IPS DF 4.7 (cell line): ENCODE measurements around the gene CHORDC1.
"Not testable (repeated sequence)": the region's sequence is repeated elsewhere in the genome, so short reads cannot be mapped to it uniquely, and the experiment has no call there.

Experiments
- DNase-seq: peaks from one replicate; pipeline ENCODE4 v3.0.0-alpha.2; 2013; ENCODE audit warnings: low spot score; ENCODE audit errors: extremely low read depth

CHORDC1 gene

GRCh38 chr11:90216611-90217010, 6.2 kb downstream of the CHORDC1 start:
- DNase-seq = no peak

- no peak for DNase-seq
Observed at GRCh38 chr11:90213322-90213721, 9.5 kb downstream of the CHORDC1 start.

GRCh38 chr11:90208857-90209256, 14.0 kb downstream of the CHORDC1 start:
- DNase-seq = no peak

- not testable (repeated sequence) for DNase-seq
Observed at GRCh38 chr11:90207992-90208391, 14.9 kb downstream of the CHORDC1 start.

- DNase-seq = peak; percentile 25
Observed at GRCh38 chr11:90204832-90205646, 17.8 kb downstream of the CHORDC1 start.

GRCh38 chr11:90204407-90204806, 18.4 kb downstream of the CHORDC1 start:
- no peak for DNase-seq

- no peak for DNase-seq
Observed at GRCh38 chr11:90202342-90202741, 20.5 kb downstream of the CHORDC1 start.

GRCh38 chr11:90197377-90197776, 25.5 kb downstream of the CHORDC1 start:
- DNase-seq = no peak

- DNase-seq = no peak
Observed at GRCh38 chr11:90192869-90193582, 29.8 kb downstream of the CHORDC1 start.

- DNase-seq = no peak
Observed at GRCh38 chr11:90189011-90189410, 33.8 kb downstream of the CHORDC1 start.

- no peak for DNase-seq
Observed at GRCh38 chr11:90187839-90188238, 35.0 kb downstream of the CHORDC1 start.

GRCh38 chr11:90179923-90180322, 42.9 kb downstream of the CHORDC1 start:
- no peak for DNase-seq

GRCh38 chr11:90178751-90179150, 44.1 kb downstream of the CHORDC1 start:
- no peak for DNase-seq

- DNase-seq = no peak
Observed at GRCh38 chr11:90176069-90176468, 46.8 kb downstream of the CHORDC1 start.

- no peak for DNase-seq
Observed at GRCh38 chr11:90171359-90171758, 51.5 kb downstream of the CHORDC1 start.

- no peak for DNase-seq
Observed at GRCh38 chr11:90168571-90168970, 54.3 kb downstream of the CHORDC1 start.

- not testable (repeated sequence) for DNase-seq
Observed at GRCh38 chr11:90167704-90168103, 55.1 kb downstream of the CHORDC1 start.

GRCh38 chr11:90166982-90167573, 55.8 kb downstream of the CHORDC1 start:
- not testable (repeated sequence) for DNase-seq
